ENCODE results near the gene TSACC. TPM values are rescaled to one million over a fixed set of nuclear protein-coding genes. Genes with fewer than 3 reads are reported as not detected.

The TSACC gene
- total and polyA plus RNA-seq, 9 of the 15 experiments (the other 6 are each of a cell fraction or from before 2014, with no cell fraction given): 0.45 to 7.4 (median 2.6) TPM

GRCh38 chr1:156337052-156337887 is 1.1 kb upstream of the TSACC start:
- H3K4me2 ChIP-seq (ENCODE audit: insufficient read depth, low read length): peak overlapping the region; percentile 90
- POLR2A ChIA-PET: interaction anchor here (0.6 to 1.2 kb wide), 9 partner anchors 15 to 105 kb away, joined by 3 to 5 read pairs (median 3); no protein-coding TSS in a partner anchor
- peaks cover 20% of the 10 kb centered on the region for H4K20me1 ChIP-seq (replicated peaks; ENCODE audit: control insufficient read depth, insufficient read depth, low read length)
- FAIRE-seq (no peak), ATAC-seq (peak; percentile 23), DNase-seq (ENCODE audit: extremely low read depth in 1 of 4, low spot score in 3 of 4) (peak in 2 of 4 experiments; percentile 29 to 36)
- H3K4me3 ChIP-seq: peak overlapping the region; percentile 63
- WGBS (ENCODE audit: insufficient coverage, low coverage, missing lambda C conversion rate): 0% methylated on average over 34 of the region's 34 CpGs
- peak overlapping the region; percentile 91 to 96 for H3K9ac ChIP-seq (ENCODE audit: insufficient read depth in 1 of 2, low read depth in 2 of 2, low read length in 2 of 2)
- H3K79me2 ChIP-seq (ENCODE audit: control insufficient read depth, insufficient read depth, low read length): peaks cover 59% of the 10 kb centered on the region
- peaks cover 46% of the 10 kb centered on the region for H3K36me3 ChIP-seq (ENCODE audit: control insufficient read depth, insufficient read depth, low read length)
- H2AFZ ChIP-seq (ENCODE audit: low read depth, low read length): peak overlapping the region; percentile 89
- in situ Hi-C loops (cut with MboI) (no loop called here), intact Hi-C loops (cut with micrococcal nuclease) (loop anchor here (5.0 kb wide), 1 partner anchor 165 kb away; the partner anchor contains the start of gene MEF2D)
- TSS peak; percentile 43 for BruUV-seq (replicated peaks)
- H3K27me3 ChIP-seq (ENCODE audit: control insufficient read depth in 2 of 2, insufficient read depth in 2 of 2, low read length in 2 of 2): no peaks in the 10 kb centered on the region
- H3K4me1 ChIP-seq (replicated peaks in 1 of 2; ENCODE audit: control insufficient read depth in 2 of 2, insufficient read depth in 2 of 2, low read length in 2 of 2): peaks cover 0 to 9% of the 10 kb centered on the region in 2 experiments; a peak in 3 of 5 replicates
- H3K9me3 ChIP-seq (replicated peaks; ENCODE audit: control insufficient read depth, insufficient read depth, low read depth, low read length): no peaks in the 10 kb centered on the region
- H3K9me1 ChIP-seq (ENCODE audit: control insufficient read depth, insufficient read depth, low read length): no peaks in the 10 kb centered on the region
- CTCF ChIA-PET (ENCODE audit: low intra/inter-chr PET ratio): interaction anchor here (0.6 kb wide), 1 partner anchor 108 kb away, joined by 3 read pairs; no protein-coding TSS in a partner anchor
- H3K27ac ChIP-seq (ENCODE audit: extremely low read depth, low read depth, low read length): peak overlapping the region; percentile 86
- peak; percentile 40; the same call in 1 of the 2 replicates for TF ChIP-seq ZBTB5 (IDR thresholded peaks at IDR 0.05)
- TF ChIP-seq HDAC2 (IDR thresholded peaks at IDR 0.05): peak; percentile 14; the same call in 1 of the 2 replicates
- 0 out of 2 replicates have a peak, but pooled peaks have one; percentile 67 for TF ChIP-seq YBX1 (IDR thresholded peaks at IDR 0.05)
- TF ChIP-seq TRIM28 (IDR thresholded peaks at IDR 0.05): peak; percentile 89
- no peak for TF ChIP-seq TAF7 (tag; IDR thresholded peaks at IDR 0.05)
- TF ChIP-seq ADNP (tag; IDR thresholded peaks at IDR 0.05): peak; percentile 76; the same call in 1 of the 2 replicates
- TF ChIP-seq TFAP4 (CRISPR knock-in tag; IDR thresholded peaks at IDR 0.05; ENCODE audit: borderline replicate concordance): 0 out of 2 replicates have a peak, but pooled peaks have one; percentile 25
- no peak for TF ChIP-seq HMGN3 (IDR thresholded peaks at IDR 0.05; ENCODE audit: borderline replicate concordance, extremely low read depth, insufficient read length, low read depth, low read length)
- TF ChIP-seq ZNF431 (CRISPR knock-in tag; IDR thresholded peaks at IDR 0.05): 0 out of 2 replicates have a peak, but pooled peaks have one; percentile 12
- TF ChIP-seq CXXC5 (CRISPR knock-in tag; IDR thresholded peaks at IDR 0.05): 0 out of 2 replicates have a peak, but pooled peaks have one; percentile 13
- TF ChIP-seq SMAD4 (CRISPR knock-in tag; conservative IDR thresholded peaks at IDR 0.05): 0 out of 2 replicates have a peak, but pooled peaks have one; percentile 14
- peak; percentile 62 for TF ChIP-seq SAP30 (IDR thresholded peaks at IDR 0.05; ENCODE audit: borderline replicate concordance, insufficient read depth, low read depth, low read length, poor library complexity, severe bottlenecking)
- 0 out of 2 replicates have a peak, but pooled peaks have one; percentile 31 for TF ChIP-seq HLTF (IDR thresholded peaks at IDR 0.05)
- no peak for TF ChIP-seq FUS (optimal IDR thresholded peaks at IDR 0.05; ENCODE audit: low read depth, low read length)
- no peak for TF ChIP-seq ZNF175 (CRISPR knock-in tag; IDR thresholded peaks at IDR 0.05; ENCODE audit: low read depth)
- TF ChIP-seq CSDE1 (IDR thresholded peaks at IDR 0.05): 0 out of 4 replicates have a peak, but pooled peaks of 1 of the 2 experiments have one; percentile 18
- TF ChIP-seq MAFG (tag; conservative IDR thresholded peaks at IDR 0.05): no peak
- TF ChIP-seq MAX (CRISPR knock-in tag; IDR thresholded peaks at IDR 0.05): no peak
- TF ChIP-seq SMARCA5 (IDR thresholded peaks at IDR 0.05): peak; percentile 88

Data from K562 (cell line).